Measurements from ENCODE around the gene POLR3F.

GRCh38 chr20:18504479-18505060 lies 37.4 kb downstream of the POLR3F start:
- TF ChIP-seq CTCF (IDR thresholded peaks at IDR 0.05; ENCODE audit: low read depth, low read length, missing input control) = no peak
- TF ChIP-seq JUND (IDR thresholded peaks at IDR 0.05) = no peak
- no peak for TF ChIP-seq REST (IDR thresholded peaks at IDR 0.05)
- TF ChIP-seq RAD21 (IDR thresholded peaks at IDR 0.05) = no peak
- TF ChIP-seq ATF3 (IDR thresholded peaks at IDR 0.05) = no peak
- no peak for TF ChIP-seq HNF4A (conservative IDR thresholded peaks at IDR 0.05)
- TF ChIP-seq YY1 (IDR thresholded peaks at IDR 0.05) = peak; percentile 27
- no peak for TF ChIP-seq EGR1 (IDR thresholded peaks at IDR 0.05; ENCODE audit: low read depth in 2 of 2)

All from liver (tissue), 3 donors.